Vagina (tissue), 2 donors: ENCODE measurements around the gene ATPAF2.

Experiments used
- CTCF ChIP-seq, 3 experiments: fragments of 450-650 bp in 2 of 3; fragments of 200-600 bp in 1 of 3; sonication (generic) in 1 of 3; IDR thresholded peaks; one replicate each; pipeline ENCODE4 v1.5.1; 2017 to 2019; ENCODE audit warnings: antibody characterized with exemption in 3 of 3, mild to moderate bottlenecking in 2 of 3, moderate library complexity in 2 of 3
- POLR2A ChIP-seq, 2 donors: fragments of 450-650 bp; IDR thresholded peaks; one replicate each; pipeline ENCODE4 v1.6.1; 2017; ENCODE audit warnings: antibody characterized with exemption in 2 of 2, mild to moderate bottlenecking in 2 of 2, moderate library complexity in 2 of 2
- POLR2AphosphoS5 ChIP-seq, 2 donors: sonication (generic); formaldehyde crosslinking; IDR thresholded peaks; one replicate each; pipeline ENCODE4 v1.9.0; 2017; ENCODE audit warnings: antibody characterized with exemption in 2 of 2, mild to moderate bottlenecking in 2 of 2, low read depth in 1 of 2; ENCODE audit not compliant: insufficient read depth in 1 of 2

GRCh38 chr17:18027280-18027679, 11.7 kb downstream of the ATPAF2 start:
- no peak for TF ChIP-seq CTCF (IDR thresholded peaks at IDR 0.05)
- no peak for TF ChIP-seq POLR2A (IDR thresholded peaks at IDR 0.05)
- TF ChIP-seq POLR2AphosphoS5 (IDR thresholded peaks at IDR 0.05; ENCODE audit: insufficient read depth in 1 of 2, low read depth in 1 of 2), result no peak
